H1 (cell line): ENCODE measurements around the gene SEMA3E. TPM values are rescaled to one million over a fixed set of nuclear protein-coding genes. Genes with fewer than 3 reads are reported as not detected.

Experiments used
- CTCF ChIA-PET: fragments of 300-600 bp; sonication (Branson Sonifier 250); formaldehyde crosslinking; loops from one replicate; lab custom pipeline; 2021; ENCODE audit not compliant: partially characterized antibody; lab: Charles Lee
- POLR2A ChIA-PET: fragments of 300-600 bp; sonication (Branson Sonifier 250); formaldehyde crosslinking; loops from one replicate; lab custom pipeline; 2021; ENCODE audit warnings: inconsistent platforms; ENCODE audit not compliant: partially characterized antibody; lab: Charles Lee
- DNase-seq, 2 experiments: peaks; one replicate each; pipeline versions ENCODE4 v3.0.0 to v3.0.0-alpha.2; 2010 to 2022; ENCODE audit warnings: low spot score in 2 of 2, low read depth in 1 of 2, mixed read lengths in 1 of 2
- FAIRE-seq: peaks from 2 replicates; lab custom pipeline; 2011; peaks lifted over from hg19 to GRCh38; lab: Jason Lieb, UNC
- H2AFZ ChIP-seq: 2 replicates; pipeline ENCODE4 v1.8.1; 2012; ENCODE audit warnings: low read length, inconsistent platforms
- H2AK5ac ChIP-seq: 2 replicates; pipeline ENCODE4 v1.6.1; 2013; ENCODE audit warnings: low read depth, low read length
- H2BK120ac ChIP-seq: replicated peaks from 2 replicates; pipeline ENCODE3; 2013; ENCODE audit warnings: low read depth, low read length, inconsistent platforms
- H2BK12ac ChIP-seq: 2 replicates; pipeline ENCODE4 v1.6.1; 2013; ENCODE audit warnings: low read depth, low read length
- H2BK15ac ChIP-seq: 2 replicates; pipeline ENCODE4 v1.6.1; 2013; ENCODE audit warnings: low read length
- H2BK20ac ChIP-seq: 2 replicates; pipeline ENCODE4 v1.6.1; 2013; ENCODE audit warnings: low read length
- H2BK5ac ChIP-seq: 2 replicates; pipeline ENCODE4 v1.6.1; 2013; ENCODE audit warnings: low read depth, low read length
- H3K14ac ChIP-seq: 2 replicates; pipeline ENCODE4 v1.6.1; 2013; ENCODE audit warnings: inconsistent platforms; ENCODE audit not compliant: insufficient read length
- H3K18ac ChIP-seq: 2 replicates; pipeline ENCODE4 v1.6.1; 2013; ENCODE audit warnings: low read length; ENCODE audit errors: extremely low read depth
- H3K23ac ChIP-seq: 2 replicates; pipeline ENCODE4 v1.6.1; 2013; ENCODE audit warnings: inconsistent platforms; ENCODE audit not compliant: insufficient read length
- H3K23me2 ChIP-seq: 2 replicates; pipeline ENCODE4 v1.6.1; 2013; ENCODE audit warnings: low read depth, low read length
- H3K27ac ChIP-seq: 2 replicates; pipeline ENCODE4 v1.6.1; 2011; ENCODE audit warnings: low read depth, low read length, inconsistent platforms
- H3K27me3 ChIP-seq, 4 experiments: replicated peaks in 1 of 4; 1 replicate in 1 of 4; 2 replicates in 3 of 4; pipeline versions ENCODE4 v1.6.1 to v1.8.1; 2011 to 2013; ENCODE audit warnings: low read length in 3 of 4, mild to moderate bottlenecking in 3 of 4, inconsistent platforms in 2 of 4, mixed read lengths in 2 of 4, moderate library complexity in 1 of 4; ENCODE audit not compliant: control insufficient read depth in 3 of 4, insufficient read depth in 3 of 4; ENCODE audit errors: extremely low read depth in 1 of 4
- H3K36me3 ChIP-seq, 4 experiments: 2 replicates each; pipeline versions ENCODE4 v1.6.1 to v1.8.1; 2011 to 2013; ENCODE audit warnings: mild to moderate bottlenecking in 4 of 4, low read length in 3 of 4, moderate library complexity in 2 of 4, control low read depth in 1 of 4, inconsistent platforms in 1 of 4; ENCODE audit not compliant: insufficient read depth in 4 of 4, control insufficient read depth in 2 of 4
- H3K4ac ChIP-seq: replicated peaks from 2 replicates; pipeline ENCODE3; 2013; ENCODE audit warnings: low read length, low read depth, mixed read lengths, inconsistent platforms; ENCODE audit not compliant: insufficient read length
- H3K4me1 ChIP-seq, 4 experiments: replicated peaks in 1 of 4; 1 replicate in 1 of 4; 2 replicates in 3 of 4; pipeline versions ENCODE4 v1.6.1 to v1.8.1; 2011 to 2013; ENCODE audit warnings: low read length in 3 of 4, inconsistent platforms in 2 of 4, mixed read lengths in 1 of 4; ENCODE audit not compliant: insufficient read depth in 4 of 4, control insufficient read depth in 3 of 4
- H3K4me2 ChIP-seq, 2 experiments: 2 replicates each; pipeline versions ENCODE4 v1.6.1 to v1.8.1; 2011 to 2013; ENCODE audit warnings: low read depth in 2 of 2, low read length in 2 of 2, control low read depth in 1 of 2, inconsistent platforms in 1 of 2, mild to moderate bottlenecking in 1 of 2; ENCODE audit not compliant: insufficient read depth in 1 of 2
- H3K4me3 ChIP-seq, 4 experiments: fragments of 200-600, 300-600 bp in 1 of 4; sonication (generic), shearing (Covaris generic), sonication (Bioruptor Twin) in 1 of 4; 2 replicates each; pipeline versions ENCODE4 v1.5.1 to v1.8.1; 2011 to 2016; ENCODE audit warnings: low read length in 4 of 4, low read depth in 3 of 4, control low read depth in 2 of 4, inconsistent platforms in 2 of 4, mild to moderate bottlenecking in 2 of 4, mixed read lengths in 1 of 4, moderate library complexity in 1 of 4; ENCODE audit not compliant: insufficient read depth in 2 of 4; ENCODE audit errors: extremely low read depth in 1 of 4
- H3K56ac ChIP-seq: replicated peaks from 2 replicates; pipeline ENCODE3; 2013; ENCODE audit warnings: low read depth, mild to moderate bottlenecking, mixed read lengths, low read length, inconsistent platforms; ENCODE audit not compliant: insufficient read length
- H3K79me1 ChIP-seq: 2 replicates; pipeline ENCODE4 v1.6.1; 2013; ENCODE audit warnings: low read depth, low read length, control low read depth
- H3K79me2 ChIP-seq, 2 experiments: 2 replicates each; pipeline versions ENCODE4 v1.6.1 to v1.8.1; 2012 to 2013; ENCODE audit warnings: low read length in 2 of 2, mild to moderate bottlenecking in 2 of 2, inconsistent platforms in 1 of 2; ENCODE audit not compliant: insufficient read depth in 2 of 2, control insufficient read depth in 1 of 2
- H3K9ac ChIP-seq, 4 experiments: replicated peaks in 1 of 4; 1 replicate in 1 of 4; 2 replicates in 3 of 4; pipeline versions ENCODE4 v1.6.1 to v1.8.1; 2011 to 2013; ENCODE audit warnings: low read depth in 3 of 4, low read length in 3 of 4, control low read depth in 2 of 4, mild to moderate bottlenecking in 2 of 4, moderate library complexity in 2 of 4, inconsistent platforms in 1 of 4; ENCODE audit errors: extremely low read depth in 1 of 4
- H3K9me3 ChIP-seq, 2 experiments: 2 replicates each; pipeline versions ENCODE4 v1.6.1 to v1.8.1; 2012 to 2013; ENCODE audit warnings: mild to moderate bottlenecking in 2 of 2, moderate library complexity in 2 of 2, control low read depth in 1 of 2, inconsistent platforms in 1 of 2, low read depth in 1 of 2, low read length in 1 of 2, mixed read lengths in 1 of 2; ENCODE audit not compliant: insufficient read depth in 2 of 2
- H4K20me1 ChIP-seq, 2 experiments: replicated peaks in 1 of 2; 2 replicates each; pipeline versions ENCODE3 to v1.8.1; 2011 to 2013; ENCODE audit warnings: inconsistent platforms in 2 of 2, low read length in 2 of 2, mild to moderate bottlenecking in 1 of 2; ENCODE audit not compliant: insufficient read depth in 2 of 2, control insufficient read depth in 1 of 2
- H4K5ac ChIP-seq: 2 replicates; pipeline ENCODE4 v1.6.1; 2013; ENCODE audit warnings: low read length, low read depth, mixed read lengths, inconsistent platforms; ENCODE audit not compliant: insufficient read length
- H4K8ac ChIP-seq: 2 replicates; pipeline ENCODE4 v1.8.0; 2013; ENCODE audit warnings: mild to moderate bottlenecking, moderate library complexity, low read length, inconsistent platforms; ENCODE audit not compliant: insufficient read depth; ENCODE audit errors: extremely low read depth
- H4K91ac ChIP-seq: replicated peaks from 2 replicates; pipeline ENCODE3; 2013; ENCODE audit warnings: low read length, mixed read lengths, inconsistent platforms; ENCODE audit not compliant: insufficient read length
- CTBP2 ChIP-seq: IDR thresholded peaks from 2 replicates; pipeline ENCODE4 v1.7.0; 2011; ENCODE audit warnings: borderline replicate concordance, mild to moderate bottlenecking, moderate library complexity, mixed read lengths, low read length; ENCODE audit not compliant: insufficient read depth, insufficient read length
- GTF2F1 ChIP-seq: IDR thresholded peaks from 2 replicates; pipeline ENCODE4 v1.6.1; 2012; ENCODE audit warnings: low read depth, low read length, improper control_type of control experiment, borderline replicate concordance
- NANOG ChIP-seq: IDR thresholded peaks from 2 replicates; pipeline ENCODE4 v1.6.1; 2011; ENCODE audit warnings: low read length, low read depth, mild to moderate bottlenecking, inconsistent platforms; ENCODE audit not compliant: insufficient read depth, poor library complexity, severe bottlenecking
- SAP30 ChIP-seq: fragments of 300-600 bp; sonication (generic); IDR thresholded peaks from 2 replicates; pipeline ENCODE4 v1.7.1; 2012; ENCODE audit warnings: low read length, moderate library complexity, mild to moderate bottlenecking, inconsistent platforms; ENCODE audit not compliant: insufficient read depth, insufficient replicate concordance
- SIX5 ChIP-seq: IDR thresholded peaks from 2 replicates; pipeline ENCODE4 v1.6.1; 2011; ENCODE audit warnings: mild to moderate bottlenecking, low read depth, low read length
- TAF7 ChIP-seq: optimal IDR thresholded peaks from 2 replicates; pipeline ENCODE3; 2011; ENCODE audit warnings: low read depth, mild to moderate bottlenecking, inconsistent platforms, low read length, moderate library complexity, borderline replicate concordance
- WGBS, 2 experiments: shearing (Covaris generic) in 1 of 2; methylation state at CpG; one replicate each; pipeline versions ENCODE4 v1.1.6 to v1.1.7; 2013 to 2015; ENCODE audit warnings: low lambda C conversion rate in 2 of 2, mixed read lengths in 2 of 2, inconsistent platforms in 1 of 2, low coverage in 1 of 2, missing lambda C conversion rate in 1 of 2; ENCODE audit not compliant: insufficient replicate concordance in 2 of 2, insufficient coverage in 1 of 2, insufficient read length in 1 of 2; ENCODE audit errors: extremely low coverage in 1 of 2, missing lambda C conversion rate in 1 of 2; 5-methylcytosine and 5-hydroxymethylcytosine counted together
- polyA plus RNA-seq, 7 experiments: library from polyadenylated mRNA; depleted of rRNA in 3 of 7; stranded (reverse) in 5 of 7; unstranded in 2 of 7; fragments of >200 nt in 5 of 7; fragments of 200-250 nt in 2 of 7; gene quantifications; 1 replicate in 5 of 7; 2 replicates in 1 of 7; 4 replicates in 1 of 7; pipeline versions ENCODE4 v1.2.1 to v1.2.3, GENCODE V29; 2011 to 2013; ENCODE audit warnings: missing spikeins in 2 of 7, mixed read lengths in 2 of 7
- total RNA-seq: library from RNA; stranded (reverse); fragmentation: NEBNext Ultra II Directional; extraction: Animal tissue kit (Norgen Biotek cat#: 25700); gene quantifications from 2 replicates; pipeline ENCODE4 v1.2.1, GENCODE V29; 2021
- TF ChIP-seq, protein P1 (sequence below): IDR thresholded peaks from 2 replicates; pipeline ENCODE4 v1.6.1; 2012; ENCODE audit warnings: low read length, inconsistent platforms
- TF ChIP-seq, protein P2 (sequence below), 3 experiments: IDR thresholded peaks; 1 replicate in 2 of 3; 2 replicates in 1 of 3; pipeline versions ENCODE4 v1.5.1 to v1.6.1; 2011; ENCODE audit warnings: low read length in 3 of 3, mild to moderate bottlenecking in 3 of 3, inconsistent platforms in 2 of 3, low read depth in 1 of 3, moderate library complexity in 1 of 3; ENCODE audit not compliant: insufficient read depth in 1 of 3; ENCODE audit errors: control extremely low read depth in 1 of 3

The SEMA3E gene
- total and polyA plus RNA-seq, 2 of the 8 experiments (the other 6 are each of a cell fraction or from before 2014, with no cell fraction given) = 0.93 to 0.94 TPM

DNA sequence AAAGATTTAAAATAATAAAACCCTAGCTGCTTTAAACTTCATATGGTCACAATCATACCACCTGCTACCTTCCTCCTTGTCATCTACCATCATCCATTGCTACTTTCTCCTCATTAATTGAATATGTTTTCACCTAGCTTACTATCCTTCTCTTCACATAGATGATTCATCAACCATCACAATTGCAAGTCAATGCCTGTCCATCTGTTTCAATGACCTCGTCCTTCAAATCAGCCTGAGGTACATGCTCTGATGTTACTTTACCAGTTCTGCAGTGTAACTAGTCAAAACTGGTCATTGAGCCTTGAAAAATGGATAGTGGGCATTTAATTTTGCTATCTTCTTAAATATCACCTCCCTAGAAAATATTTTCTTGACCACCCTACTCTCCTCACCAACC is 164.7 kb downstream of the SEMA3E start:
- POLR2A ChIA-PET = interaction anchor here (0.9 to 6.5 kb wide), 3 partner anchors 10 to 43 kb away, joined by 3 to 47 read pairs (median 5); no protein-coding TSS in a partner anchor
- H3K4me2 ChIP-seq = no peak overlapping the region
- FAIRE-seq (no peak), DNase-seq (no peak)
- H2BK20ac ChIP-seq = no peak overlapping the region
- no peak overlapping the region for H3K4ac ChIP-seq
- H3K14ac ChIP-seq = no peak overlapping the region
- no peak overlapping the region for H4K8ac ChIP-seq
- no peaks in the 10 kb centered on the region for H3K9me3 ChIP-seq
- H2BK5ac ChIP-seq = no peak overlapping the region
- WGBS, 2 experiments = 86% methylated on average over 1 of the region's 1 CpG; no CpG with 5 or more reads in 1 of the 2 experiments
- no peaks in the 10 kb centered on the region; the same call in 1 of the 2 replicates for H3K23me2 ChIP-seq
- H4K20me1 ChIP-seq = no peaks in the 10 kb centered on the region
- H2AK5ac ChIP-seq = no peak overlapping the region
- H2BK15ac ChIP-seq = no peak overlapping the region
- no peak overlapping the region for H4K91ac ChIP-seq
- H3K9ac ChIP-seq = no peak overlapping the region
- no peak overlapping the region for H3K4me3 ChIP-seq
- CTCF ChIA-PET = interaction anchor here (1.5 to 5.1 kb wide), 2 partner anchors 8 to 308 kb away, joined by 3 to 28 read pairs; no protein-coding TSS in a partner anchor
- H3K79me2 ChIP-seq = no peaks in the 10 kb centered on the region
- H3K27me3 ChIP-seq = no peaks in the 10 kb centered on the region; a peak in 1 of 7 replicates
- no peak overlapping the region for H2AFZ ChIP-seq
- H3K36me3 ChIP-seq = no peaks in the 10 kb centered on the region
- no peak overlapping the region for H3K56ac ChIP-seq
- no peak overlapping the region for H3K18ac ChIP-seq
- H3K23ac ChIP-seq = no peak overlapping the region
- H3K4me1 ChIP-seq = no peaks in the 10 kb centered on the region
- H2BK120ac ChIP-seq = no peak overlapping the region
- H3K79me1 ChIP-seq = no peaks in the 10 kb centered on the region
- no peak overlapping the region for H3K27ac ChIP-seq
- no peak overlapping the region for H4K5ac ChIP-seq
- no peak overlapping the region for H2BK12ac ChIP-seq
- TF ChIP-seq, protein P1, sequence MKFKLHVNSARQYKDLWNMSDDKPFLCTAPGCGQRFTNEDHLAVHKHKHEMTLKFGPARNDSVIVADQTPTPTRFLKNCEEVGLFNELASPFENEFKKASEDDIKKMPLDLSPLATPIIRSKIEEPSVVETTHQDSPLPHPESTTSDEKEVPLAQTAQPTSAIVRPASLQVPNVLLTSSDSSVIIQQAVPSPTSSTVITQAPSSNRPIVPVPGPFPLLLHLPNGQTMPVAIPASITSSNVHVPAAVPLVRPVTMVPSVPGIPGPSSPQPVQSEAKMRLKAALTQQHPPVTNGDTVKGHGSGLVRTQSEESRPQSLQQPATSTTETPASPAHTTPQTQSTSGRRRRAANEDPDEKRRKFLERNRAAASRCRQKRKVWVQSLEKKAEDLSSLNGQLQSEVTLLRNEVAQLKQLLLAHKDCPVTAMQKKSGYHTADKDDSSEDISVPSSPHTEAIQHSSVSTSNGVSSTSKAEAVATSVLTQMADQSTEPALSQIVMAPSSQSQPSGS = no peak
- TF ChIP-seq, protein P2, sequence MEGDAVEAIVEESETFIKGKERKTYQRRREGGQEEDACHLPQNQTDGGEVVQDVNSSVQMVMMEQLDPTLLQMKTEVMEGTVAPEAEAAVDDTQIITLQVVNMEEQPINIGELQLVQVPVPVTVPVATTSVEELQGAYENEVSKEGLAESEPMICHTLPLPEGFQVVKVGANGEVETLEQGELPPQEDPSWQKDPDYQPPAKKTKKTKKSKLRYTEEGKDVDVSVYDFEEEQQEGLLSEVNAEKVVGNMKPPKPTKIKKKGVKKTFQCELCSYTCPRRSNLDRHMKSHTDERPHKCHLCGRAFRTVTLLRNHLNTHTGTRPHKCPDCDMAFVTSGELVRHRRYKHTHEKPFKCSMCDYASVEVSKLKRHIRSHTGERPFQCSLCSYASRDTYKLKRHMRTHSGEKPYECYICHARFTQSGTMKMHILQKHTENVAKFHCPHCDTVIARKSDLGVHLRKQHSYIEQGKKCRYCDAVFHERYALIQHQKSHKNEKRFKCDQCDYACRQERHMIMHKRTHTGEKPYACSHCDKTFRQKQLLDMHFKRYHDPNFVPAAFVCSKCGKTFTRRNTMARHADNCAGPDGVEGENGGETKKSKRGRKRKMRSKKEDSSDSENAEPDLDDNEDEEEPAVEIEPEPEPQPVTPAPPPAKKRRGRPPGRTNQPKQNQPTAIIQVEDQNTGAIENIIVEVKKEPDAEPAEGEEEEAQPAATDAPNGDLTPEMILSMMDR (IDR thresholded peaks at IDR 0.05; ENCODE audit: control extremely low read depth in 1 of 3, insufficient read depth in 1 of 3, low read depth in 1 of 3, low read length in 3 of 3) = no peak
- no peak for TF ChIP-seq CTBP2
- no peak for TF ChIP-seq SAP30
- no peak for TF ChIP-seq SIX5
- no peak for TF ChIP-seq TAF7
- no peak for TF ChIP-seq GTF2F1
- TF ChIP-seq NANOG = no peak
